ENCODE measurements around the gene EXOC3.

The EXOC3 gene

DNA sequence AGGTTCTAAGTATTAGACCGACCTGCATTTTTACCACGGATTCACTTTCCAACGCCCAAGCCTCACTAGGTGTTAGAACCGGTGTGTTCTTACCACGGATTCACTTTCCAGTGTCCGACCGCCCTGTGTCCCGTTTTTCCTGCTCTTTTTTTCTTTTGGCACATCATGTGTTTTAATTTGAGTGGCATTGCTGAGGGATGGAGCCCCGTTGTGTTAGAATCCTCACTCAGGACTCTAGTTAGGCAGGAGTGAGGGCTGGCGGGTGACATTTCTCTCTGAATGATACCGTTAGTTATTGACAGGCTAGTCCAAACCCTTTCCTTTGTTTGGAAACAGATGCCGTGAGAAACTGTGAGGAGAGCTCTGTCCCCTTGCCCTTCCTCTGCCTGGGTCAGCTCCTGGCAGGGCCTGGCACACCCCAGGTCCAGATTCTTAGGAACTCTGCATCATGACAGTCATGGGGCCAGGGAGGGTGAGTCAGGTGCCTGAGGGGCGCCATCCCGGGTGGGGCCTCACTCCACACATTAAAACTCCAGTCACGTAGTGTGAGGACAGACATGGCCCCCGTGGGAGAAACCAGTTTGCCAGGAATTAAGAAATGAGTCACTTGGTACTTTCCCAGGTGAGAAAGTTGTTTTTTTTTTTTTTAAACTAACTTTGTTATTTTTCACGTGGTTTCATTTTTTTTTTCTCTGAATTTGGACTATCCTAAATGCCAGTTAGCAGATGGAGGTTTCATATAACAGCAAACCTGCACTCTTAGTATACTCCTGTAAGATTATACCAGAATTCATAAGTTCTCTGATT lies 15.8 kb downstream of the EXOC3 start:
- no peak for DNase-seq

DNA sequence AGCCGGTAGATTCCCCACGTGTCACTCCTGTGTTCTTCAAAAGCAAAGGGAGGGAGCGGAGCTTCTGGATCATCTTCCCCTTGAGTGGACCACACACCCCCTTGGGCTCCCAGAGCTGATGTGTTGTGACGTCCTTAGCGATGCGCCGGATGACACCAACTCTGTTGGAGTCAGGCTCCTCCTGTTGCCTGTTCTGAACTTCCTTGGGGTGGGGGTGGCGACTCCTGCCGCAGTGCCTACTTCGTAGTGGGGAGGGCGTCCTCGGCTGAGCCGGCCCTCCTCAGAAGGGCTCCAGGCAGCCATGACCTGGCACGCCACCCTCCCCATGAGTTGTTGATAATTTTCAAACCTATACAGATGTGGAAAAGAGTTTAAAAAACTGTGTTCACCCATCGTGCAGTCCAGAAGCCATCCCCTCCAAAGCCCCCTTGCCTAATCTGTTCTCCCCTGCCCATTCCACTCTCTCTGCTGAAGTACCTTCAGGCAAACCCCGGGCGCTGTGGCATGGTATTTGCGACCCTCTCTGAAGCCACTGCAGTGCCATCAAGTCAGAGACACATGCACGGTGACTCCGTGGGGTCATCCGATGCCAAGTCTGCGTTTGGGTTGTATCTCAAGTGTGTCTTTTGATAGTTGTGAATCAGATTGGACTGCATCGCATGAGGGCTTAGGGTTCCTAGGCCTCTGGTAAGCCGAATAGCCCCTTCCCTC lies 16.7 kb downstream of the EXOC3 start:
- no peak for DNase-seq

DNA sequence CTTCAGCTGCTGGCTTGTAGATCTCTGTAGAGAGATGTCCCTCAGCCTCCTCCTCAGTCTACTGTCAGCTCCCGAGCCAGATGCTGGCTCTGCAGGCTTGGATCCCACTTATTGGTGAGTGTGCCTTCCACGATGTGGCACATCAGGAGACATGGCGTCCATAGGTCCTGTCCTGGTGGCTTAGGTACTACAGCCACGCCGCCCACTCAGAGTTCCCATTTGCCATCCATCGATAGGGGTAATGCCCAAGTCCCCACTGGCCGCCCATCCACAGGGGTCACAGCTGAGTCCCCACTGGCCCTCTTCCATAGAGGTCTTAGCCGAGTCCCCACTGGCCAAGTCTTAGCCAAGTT lies 17.3 kb downstream of the EXOC3 start:
- DNase-seq, result no peak

DNA sequence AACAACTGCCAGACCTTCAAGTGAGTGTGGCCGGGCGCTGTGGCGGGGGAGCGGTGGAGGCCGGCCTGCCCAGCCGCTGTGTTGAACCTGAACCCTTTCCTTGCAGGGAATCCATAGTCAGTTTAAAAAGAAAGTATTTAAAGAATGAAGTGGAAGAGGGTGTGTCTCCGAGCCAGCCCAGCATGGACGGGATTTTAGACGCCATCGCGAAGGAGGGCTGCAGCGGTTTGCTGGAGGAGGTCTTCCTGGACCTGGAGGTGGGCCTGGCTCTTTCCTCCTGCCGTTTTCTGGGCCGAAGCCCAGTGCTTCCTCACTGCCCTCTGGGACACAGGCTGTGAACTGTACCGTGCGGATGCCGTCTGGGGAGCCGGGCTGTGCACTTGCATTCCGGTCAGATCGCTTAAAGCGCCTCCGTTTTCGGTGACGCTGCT lies 19.1 kb downstream of the EXOC3 start:
- DNase-seq, result no peak

DNA sequence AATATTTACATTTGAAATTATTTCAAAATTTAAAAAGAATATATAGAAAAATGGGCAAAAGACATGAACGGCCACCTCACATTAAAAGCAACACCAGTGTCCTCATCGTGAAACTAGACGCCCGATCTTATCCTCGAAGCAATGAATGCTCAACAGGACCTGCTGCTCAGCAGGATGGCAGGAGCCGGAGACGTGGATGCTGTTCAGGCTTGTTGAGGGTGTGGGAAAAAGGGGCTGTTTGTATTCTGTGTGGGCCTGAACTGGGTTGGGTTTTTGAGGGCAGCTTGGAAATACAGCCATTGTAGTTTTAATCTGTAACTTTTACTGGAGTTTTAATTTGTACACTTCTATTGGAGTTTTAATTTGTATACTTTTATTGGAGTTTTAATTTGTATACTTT lies 20.3 kb downstream of the EXOC3 start:
- no peak for DNase-seq

DNA sequence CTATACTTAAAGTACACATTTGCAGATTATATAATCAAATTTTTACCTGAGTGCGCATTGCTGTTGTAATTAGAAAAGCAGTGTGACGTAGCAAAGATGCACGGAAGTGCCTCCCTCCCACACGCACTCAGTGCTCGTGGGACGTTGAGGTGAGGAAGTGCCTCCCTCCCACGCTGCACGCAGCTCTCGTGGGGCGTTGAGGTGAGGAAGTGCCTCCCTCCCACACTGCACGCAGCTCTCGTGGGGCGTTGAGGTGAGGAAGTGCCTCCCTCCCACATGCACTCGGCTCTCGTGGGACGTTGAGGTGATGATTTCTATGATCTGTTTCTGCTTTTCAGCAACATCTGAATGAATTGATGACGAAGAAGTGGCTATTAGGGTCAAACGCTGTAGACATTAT lies 21.0 kb downstream of the EXOC3 start:
- no peak for DNase-seq

DNA sequence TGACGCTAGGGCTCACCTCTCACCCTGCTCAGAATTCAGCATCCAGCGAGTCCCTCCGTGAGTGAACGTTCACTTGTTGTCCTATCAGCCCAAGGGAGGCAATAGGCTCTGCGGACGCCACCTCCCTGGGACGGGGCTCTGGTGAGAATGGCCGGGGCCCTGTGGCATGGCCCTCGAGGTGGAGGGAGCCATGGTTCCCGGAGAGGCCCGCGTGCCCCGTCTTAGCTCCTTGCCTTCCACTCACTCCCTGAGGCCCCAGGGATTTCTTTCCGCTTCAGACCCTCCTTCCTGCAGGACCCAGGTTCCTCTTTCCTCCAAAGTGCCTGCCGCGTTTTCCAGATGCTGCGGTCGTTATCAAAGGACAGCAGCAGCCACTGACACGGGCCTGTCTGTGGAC lies 21.5 kb downstream of the EXOC3 start:
- no peak for DNase-seq

DNA sequence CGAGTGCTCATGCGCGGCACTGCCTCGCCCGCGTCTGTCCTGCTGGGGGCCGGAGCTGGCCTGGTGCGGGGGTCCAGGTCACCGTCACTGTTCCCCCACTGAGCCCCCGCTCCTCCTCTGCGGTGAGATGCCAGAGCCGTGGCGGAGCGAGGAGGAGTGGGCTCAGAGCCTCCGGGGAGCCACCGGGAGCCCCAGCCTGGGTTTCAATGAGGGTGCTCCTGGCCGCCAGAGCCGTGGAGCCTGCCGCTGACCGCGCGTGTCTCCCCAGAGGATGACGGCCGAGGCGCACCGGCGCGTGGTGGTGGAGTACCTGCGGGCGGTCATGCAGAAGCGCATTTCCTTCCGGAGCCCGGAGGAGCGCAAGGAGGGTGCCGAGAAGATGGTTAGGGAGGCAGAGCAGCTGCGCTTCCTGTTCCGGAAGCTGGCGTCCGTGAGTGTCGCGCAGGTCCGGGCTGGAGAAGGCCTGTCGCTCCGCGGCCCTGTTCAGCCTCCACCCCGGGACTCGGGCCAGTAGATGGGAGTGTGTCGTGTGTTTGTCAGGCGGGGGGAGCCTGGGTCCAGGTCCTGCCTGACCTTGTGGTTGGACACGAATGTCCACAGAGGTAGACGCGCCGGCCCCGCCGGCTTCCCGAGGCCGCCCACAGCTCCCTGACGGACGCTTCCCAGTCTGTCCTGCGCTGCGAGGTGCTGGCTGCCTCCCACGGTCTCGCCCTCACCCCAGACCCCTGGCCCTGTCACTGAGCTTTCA lies 22.0 kb downstream of the EXOC3 start:
- DNase-seq, result no peak

DNA sequence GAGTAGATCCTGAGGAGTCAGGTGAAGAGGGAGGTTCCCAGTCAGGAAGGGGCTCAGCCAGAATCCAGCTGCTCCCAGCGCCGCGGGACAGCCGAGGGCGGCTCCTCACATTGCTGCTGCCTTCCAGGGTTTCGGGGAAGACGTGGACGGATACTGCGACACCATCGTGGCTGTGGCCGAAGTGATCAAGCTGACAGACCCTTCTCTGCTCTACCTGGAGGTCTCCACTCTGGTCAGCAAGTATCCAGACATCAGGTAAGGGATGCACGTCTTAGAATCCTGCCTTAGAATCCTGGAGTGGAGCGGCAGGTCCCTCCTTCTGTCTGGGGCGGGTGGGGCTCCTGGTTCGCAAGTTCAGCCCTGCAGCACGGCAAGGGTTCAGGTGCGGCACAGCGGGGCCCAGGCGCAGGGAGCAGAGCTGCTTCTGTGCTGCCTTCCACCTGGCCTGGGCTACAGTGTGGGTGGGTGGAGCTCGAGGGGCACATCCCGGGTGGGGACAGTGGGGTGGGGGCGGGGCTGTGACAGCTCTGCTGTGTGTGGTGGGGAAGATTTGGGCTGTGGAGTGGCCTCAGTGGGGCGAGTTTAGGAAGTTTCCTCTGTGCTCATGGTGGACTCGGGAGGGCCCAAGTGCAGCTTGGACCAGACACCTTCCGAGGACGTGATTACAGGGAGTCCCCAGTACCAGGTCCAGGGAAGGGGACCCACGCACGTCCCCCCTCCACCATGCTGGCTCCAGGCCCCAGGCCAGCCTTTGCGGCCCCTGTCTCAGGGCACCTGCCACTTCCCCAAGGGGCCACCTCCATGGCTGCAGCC lies 22.8 kb downstream of the EXOC3 start:
- no peak for DNase-seq

DNA sequence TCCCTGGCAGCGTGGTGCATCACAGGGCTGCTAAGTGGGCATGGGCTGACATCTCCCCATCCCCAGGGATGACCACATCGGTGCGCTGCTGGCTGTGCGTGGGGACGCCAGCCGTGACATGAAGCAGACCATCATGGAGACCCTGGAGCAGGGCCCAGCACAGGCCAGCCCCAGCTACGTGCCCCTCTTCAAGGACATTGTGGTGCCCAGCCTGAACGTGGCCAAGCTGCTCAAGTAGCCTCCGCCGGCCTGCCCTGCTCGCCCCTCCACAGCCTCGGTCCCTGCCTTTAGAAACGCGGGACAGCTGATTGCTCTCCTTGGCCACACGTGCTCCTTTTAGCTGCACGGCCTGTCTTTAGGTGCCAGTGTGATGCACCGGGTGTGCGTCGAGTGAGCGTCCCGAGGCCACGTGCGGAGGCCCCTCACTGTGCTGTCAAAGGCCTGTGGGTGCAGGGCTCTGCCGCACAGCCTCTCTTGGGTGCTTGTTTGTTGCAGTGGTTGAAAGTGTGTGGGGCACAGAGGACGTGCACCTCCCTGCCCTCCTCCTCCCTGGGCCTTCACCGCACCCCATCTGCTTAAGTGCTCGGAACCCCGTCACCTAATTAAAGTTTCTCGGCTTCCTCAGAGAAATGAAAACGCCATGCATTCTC lies 23.8 kb downstream of the EXOC3 start:
- no peak for DNase-seq

DNA sequence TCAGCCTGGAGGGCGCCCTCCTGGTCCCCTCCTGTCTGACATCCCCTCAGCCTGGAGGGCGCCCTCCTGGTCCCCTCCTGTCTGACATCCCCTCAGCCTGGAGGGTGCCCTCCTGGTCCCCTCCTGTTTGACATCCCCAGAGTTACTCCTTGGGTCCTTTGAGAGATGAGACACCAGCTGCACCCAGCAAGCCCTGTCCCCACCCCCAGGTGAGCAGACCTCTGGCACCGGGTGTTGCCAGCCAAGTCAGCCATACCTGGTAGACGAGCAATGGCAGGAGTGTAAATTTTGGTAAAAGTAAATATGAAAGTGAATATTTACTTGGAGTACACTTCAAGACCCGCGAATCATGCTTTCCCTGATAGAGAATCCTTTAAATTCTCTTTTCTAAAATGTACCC lies 25.4 kb downstream of the EXOC3 start:
- DNase-seq, result no peak

DNA sequence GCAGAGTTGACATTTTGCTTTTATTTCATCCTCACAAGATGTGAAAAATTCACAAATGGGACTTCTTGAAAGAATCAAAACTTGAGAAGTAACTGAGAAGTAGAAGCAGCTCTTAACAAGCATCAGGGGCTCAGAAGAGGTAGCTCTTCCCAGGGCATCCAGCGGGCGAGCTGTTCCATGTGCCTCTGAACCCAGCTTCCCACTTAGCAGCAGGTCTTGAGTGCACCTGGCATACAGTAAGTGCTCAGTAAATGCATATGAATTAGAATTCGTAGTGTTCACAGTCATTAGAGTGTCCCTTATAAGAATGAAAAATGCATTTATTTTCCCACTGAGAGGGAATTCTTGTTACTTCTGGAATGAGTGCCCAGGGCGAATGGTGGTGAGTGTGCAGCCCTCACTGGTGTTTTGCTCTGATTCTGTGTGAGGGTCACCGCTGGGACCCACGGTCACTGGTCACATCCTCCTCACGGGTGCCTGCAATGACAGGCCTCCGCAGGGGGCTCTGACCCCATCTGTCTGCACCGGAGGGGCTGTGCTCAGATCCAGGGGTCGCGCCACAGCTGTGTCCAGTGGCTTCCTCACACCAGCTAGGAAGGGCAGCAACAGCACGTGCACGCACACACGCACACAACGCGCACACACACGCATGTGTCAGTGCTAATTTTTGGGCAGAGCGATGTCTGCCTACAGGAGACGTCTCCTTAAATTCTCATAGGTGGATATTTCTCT lies 26.9 kb downstream of the EXOC3 start:
- DNase-seq, result no peak

DNA sequence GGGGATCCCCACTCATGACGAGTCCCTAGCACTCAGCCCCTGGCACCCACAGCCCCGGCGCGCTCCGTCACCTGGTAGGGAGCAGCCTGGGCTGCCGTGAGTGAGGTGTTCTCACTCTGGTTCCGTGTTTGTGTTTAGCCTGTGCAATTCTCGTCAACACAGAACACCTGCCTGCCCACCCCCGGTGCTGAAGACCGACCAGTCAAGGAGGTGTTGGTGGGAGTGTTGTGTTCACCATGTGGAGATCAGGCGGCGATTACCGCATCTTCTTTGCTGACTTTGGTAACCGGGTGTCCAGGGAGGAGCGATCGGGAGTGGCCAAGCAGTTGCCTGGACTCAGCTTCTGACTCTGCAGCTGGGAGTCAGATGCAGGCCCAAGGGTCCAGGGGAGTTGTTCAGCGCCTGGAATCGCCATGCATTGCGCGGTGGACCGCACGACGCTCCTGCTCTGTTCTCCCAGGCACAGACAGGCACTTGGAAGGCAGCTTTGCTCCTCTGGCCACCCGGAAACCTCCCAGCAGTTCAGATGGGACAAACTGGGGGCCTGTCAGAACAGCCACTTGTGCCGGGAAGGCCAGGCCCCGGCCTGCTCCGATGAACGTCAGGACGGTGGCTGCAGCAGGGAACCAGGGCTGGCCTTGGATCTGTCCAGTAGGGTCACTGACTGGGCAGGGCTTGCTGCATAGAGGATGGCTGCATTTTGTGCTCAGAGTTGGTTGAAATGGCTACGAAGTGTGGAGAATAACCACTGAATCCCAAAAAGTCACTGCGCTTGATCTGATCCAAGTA lies 28.2 kb downstream of the EXOC3 start:
- no peak for DNase-seq

DNA sequence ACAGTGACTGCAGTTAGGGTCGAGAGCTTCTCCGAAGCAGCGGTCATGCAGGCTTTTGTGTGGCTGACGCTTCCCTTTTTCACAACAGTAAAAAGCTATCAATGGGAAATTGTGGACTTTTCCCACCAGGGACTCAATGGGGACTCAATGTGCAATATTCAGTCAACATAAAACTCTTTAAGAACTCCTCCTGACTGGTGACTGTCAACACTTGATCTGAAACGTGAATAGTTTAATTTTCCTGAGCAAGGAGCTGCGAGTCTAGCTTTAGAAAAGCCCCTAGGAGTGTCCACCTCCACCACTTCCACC lies 28.7 kb downstream of the EXOC3 start:
- no peak for DNase-seq

DNA sequence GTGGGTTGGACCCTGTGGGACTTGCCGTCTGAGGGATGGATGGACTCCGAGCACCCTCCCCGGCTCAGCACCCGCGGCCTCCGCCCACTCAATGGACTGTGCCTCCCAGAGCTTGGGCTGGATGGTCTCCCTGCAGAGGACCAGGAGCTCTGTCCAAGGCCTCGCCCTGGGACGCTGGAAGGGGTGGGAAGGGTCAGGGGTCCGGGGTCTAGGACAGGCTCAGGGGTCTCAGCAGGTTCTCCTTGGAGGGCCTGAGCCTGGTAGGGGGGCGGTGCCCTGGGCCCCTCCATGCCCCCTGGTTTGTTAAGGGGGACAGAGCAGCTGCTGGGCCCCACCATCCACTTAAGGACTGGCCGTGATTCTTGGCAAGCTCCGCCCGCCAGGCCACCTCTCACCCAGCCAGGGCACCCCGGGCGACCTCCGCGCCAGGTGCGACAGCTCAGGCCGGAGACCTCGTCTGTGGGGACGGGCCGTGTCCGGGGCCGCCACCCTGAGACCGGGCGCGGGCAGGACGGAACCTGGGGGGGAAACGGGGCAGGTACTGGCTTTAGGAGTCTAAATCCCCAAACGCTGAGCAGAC lies 29.2 kb downstream of the EXOC3 start:
- no peak for DNase-seq

DNA sequence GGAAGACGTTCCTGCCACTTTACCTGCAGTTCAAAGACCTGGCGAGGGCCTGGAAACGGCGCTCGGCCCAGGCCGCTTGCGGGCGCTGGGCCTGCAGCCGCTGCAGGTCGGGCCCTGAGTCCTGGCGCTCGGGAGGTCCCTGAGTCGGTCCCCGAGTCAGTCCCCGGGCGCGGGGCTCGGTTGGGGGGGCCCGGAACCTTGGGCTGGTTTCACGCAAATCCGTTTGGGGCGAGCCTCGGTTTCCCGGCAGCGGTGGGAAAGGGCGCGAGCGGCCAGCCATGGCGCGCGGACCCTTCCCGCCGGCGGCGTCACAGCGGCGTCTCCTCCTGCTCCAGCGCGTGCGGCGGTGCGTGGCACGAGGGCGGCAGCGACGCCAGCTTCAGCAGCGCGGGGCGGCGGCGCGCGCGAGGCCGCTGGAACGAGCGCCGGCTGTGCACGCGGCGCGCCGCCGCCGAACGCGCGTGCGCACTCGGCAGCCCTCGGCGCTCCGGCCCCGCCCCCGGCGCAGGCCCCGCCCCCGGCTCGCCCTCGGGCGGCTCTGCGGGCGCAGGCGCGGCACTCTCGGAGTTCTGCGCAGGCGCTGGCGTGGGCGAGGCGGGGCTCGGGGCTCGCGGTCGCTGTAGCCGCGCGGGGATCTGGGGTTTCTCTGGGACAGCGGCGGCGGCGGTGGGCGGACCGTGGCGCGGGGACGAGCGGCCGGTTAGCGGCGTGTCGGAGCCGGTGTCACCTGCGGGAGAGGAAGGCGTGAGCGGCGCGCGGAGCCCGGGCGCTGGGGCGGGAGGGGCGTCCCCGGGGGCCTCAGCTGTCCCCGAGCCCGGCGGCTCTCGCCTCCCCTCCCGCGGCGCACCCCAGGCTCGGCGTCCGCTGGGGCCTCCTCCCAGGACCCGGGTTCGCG lies 29.9 kb downstream of the EXOC3 start:
- DNase-seq, result peak; percentile 68

DNA sequence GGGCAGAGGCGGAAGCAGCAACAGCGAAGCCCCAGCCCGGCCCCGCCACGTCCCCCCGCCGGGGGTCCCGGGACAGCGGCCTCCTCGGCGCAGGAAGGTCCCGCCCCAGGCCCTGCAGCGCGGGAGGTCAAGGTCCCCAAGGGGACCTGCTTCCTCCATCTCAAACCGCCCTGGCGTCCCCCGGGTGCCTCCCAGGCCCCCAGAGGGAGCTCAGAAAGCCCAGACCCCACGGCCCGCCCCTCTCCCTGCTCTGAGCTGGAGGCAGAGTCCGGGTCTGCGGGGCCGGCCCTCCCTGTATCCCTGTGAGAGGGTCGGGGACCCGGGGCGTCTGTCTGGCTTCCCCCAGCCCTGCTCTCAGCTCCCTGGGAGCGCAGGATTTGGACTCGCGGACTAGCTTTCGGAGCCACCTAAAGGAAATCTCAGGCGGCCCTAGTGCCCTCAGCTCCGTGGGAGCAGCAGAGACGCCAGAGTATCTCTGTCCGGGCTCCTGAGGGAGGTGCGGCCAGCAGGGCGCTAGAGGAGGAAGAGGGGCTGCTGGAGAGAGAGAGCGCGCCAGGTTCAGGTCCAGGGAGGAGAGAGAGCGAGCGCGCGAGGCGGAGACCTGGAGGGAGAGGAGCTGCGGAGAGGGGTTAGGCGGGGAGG lies 30.7 kb downstream of the EXOC3 start:
- DNase-seq, result peak; percentile 55

DNA sequence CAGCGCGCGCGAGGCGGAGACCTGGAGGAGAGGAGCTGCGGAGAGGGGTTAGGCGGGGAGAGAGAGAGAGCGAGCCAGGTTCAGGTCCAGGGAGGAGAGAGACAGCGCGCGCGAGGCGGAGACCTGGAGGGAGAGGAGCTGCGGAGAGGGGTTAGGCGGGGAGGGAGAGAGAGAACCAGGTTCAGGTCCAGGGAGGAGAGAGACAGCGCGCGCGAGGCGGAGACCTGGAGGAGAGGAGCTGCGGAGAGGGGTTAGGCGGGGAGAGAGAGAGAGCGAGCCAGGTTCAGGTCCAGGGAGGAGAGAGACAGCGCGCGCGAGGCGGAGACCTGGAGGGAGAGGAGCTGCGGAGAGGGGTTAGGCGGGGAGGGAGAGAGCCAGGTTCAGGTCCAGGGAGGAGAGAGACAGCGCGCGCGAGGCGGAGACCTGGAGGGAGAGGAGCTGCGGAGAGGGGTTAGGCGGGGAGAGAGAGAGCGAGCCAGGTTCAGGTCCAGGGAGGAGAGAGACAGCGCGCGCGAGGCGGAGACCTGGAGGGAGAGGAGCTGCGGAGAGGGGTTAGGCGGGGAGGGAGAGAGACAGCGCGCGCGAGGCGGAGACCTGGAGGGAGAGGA lies 31.4 kb downstream of the EXOC3 start:
- DNase-seq, result peak; percentile 10

Measured in DMS79 treated with DMSO at 0.1 percent for 48 hours (cell line).